Peyer's patch (tissue), 4 donors: ENCODE measurements around the gene ZNF554.
"Not testable (repeated sequence)": the region's sequence is repeated elsewhere in the genome, so short reads cannot be mapped to it uniquely, and the experiment has no call there.

Experiments
- CTCF ChIP-seq, 6 experiments: fragments of 450-650 bp in 4 of 6; fragments of 200-600 bp in 2 of 6; sonication (generic) in 1 of 6; IDR thresholded peaks; one replicate each; pipeline ENCODE4 v1.5.1; 2017 to 2019; ENCODE audit warnings: antibody characterized with exemption in 6 of 6, mild to moderate bottlenecking in 3 of 6, moderate library complexity in 1 of 6
- POLR2A ChIP-seq, 2 donors: fragments of 450-650 bp; IDR thresholded peaks; one replicate each; pipeline ENCODE4 v1.5.1; 2017; ENCODE audit warnings: antibody characterized with exemption in 2 of 2, mild to moderate bottlenecking in 2 of 2, moderate library complexity in 2 of 2

DNA sequence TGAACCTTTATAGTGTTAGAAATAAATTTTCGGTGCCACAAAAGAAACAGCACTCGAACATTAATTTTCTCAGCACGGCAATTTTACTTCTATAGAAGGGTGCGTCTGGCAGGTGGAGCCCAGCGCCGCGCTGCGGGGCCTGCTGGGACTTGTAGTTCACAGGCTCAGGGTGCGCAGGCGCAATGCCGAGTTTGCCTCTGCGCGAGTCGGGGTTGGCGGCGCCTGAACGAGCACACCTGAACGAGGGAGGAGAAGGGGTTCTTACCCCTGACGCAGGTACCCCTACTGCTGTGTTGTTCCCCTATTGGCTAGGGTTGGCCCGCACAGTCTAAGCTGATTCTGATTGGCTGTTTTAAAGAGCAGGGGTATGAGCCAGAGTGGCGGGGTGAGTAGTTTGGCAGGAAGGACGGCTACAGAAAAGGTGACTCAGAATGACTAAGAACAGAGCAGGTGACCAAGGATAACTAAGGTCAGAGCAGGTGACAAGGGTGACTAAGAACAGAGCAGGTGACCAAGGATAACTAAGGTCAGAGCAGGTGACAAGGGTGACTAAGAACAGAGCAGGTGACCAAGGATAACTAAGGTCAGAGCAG, 2.3 kb upstream of the ZNF554 start:
- TF ChIP-seq POLR2A, CTCF (IDR thresholded peaks at IDR 0.05): not testable (repeated sequence)
